Measurements from ENCODE around the gene HSPA1L. TPM values are rescaled to one million over a fixed set of nuclear protein-coding genes. Genes with fewer than 3 reads are reported as not detected.
"Not testable (repeated sequence)": the region's sequence is repeated elsewhere in the genome, so short reads cannot be mapped to it uniquely, and the experiment has no call there.

HSPA1L gene
- polyA plus RNA-seq, 3 donors from 2014 or later: 0.70 to 3.8 (median 2.4) TPM

DNA sequence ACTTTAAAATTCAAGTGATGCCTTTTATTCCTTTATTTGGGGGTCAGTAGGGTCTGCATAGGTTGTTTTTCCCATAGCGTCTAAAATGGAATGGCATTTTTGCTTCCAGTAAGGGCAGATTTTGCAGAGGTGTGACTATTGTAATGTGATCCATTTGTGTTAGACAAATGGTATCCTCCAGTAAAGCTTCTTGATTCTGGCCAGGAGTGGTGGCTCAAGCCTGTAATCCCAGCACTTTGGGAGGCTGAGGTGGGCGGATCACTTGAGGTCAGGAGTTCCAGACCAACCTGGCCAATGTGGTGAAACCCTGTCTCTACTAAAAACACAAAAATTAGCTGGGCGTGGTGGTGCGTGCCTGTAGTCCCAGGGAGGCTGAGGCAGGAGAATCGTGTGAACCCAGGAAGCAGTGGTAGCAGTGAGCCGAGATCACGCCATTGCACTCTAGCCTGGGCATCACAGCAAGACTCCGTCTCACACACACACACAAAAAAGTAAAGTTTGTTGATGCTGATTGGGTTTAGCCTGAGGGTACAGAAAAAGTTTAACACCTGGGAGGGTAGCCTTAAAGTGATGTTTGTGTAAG lies 2.9 kb upstream of the HSPA1L start:
- Mint-ChIP-seq H3K4me1 (peaks cover 50 to 51% of the 10 kb centered on the region in 2 donors), H3K27ac (peak overlapping the region; percentile 75 to 94 (median 89)), H3K4me3 (peak overlapping the region; percentile 83 to 95 (median 87))
- H3K36me3 Mint-ChIP-seq; H3K27me3 Mint-ChIP-seq (ENCODE audit: low read depth in 3 of 3); H3K9me3 Mint-ChIP-seq; DNase-seq: not testable (repeated sequence)

DNA sequence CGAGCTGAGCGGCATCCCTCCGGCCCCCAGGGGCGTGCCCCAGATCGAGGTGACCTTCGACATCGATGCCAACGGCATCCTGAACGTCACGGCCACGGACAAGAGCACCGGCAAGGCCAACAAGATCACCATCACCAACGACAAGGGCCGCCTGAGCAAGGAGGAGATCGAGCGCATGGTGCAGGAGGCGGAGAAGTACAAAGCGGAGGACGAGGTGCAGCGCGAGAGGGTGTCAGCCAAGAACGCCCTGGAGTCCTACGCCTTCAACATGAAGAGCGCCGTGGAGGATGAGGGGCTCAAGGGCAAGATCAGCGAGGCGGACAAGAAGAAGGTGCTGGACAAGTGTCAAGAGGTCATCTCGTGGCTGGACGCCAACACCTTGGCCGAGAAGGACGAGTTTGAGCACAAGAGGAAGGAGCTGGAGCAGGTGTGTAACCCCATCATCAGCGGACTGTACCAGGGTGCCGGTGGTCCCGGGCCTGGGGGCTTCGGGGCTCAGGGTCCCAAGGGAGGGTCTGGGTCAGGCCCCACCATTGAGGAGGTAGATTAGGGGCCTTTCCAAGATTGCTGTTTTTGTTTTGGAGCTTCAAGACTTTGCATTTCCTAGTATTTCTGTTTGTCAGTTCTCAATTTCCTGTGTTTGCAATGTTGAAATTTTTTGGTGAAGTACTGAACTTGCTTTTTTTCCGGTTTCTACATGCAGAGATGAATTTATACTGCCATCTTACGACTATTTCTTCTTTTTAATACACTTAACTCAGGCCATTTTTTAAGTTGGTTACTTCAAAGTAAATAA lies 2.2 kb upstream of the HSPA1L start:
- H3K27me3 Mint-ChIP-seq (ENCODE audit: low read depth in 3 of 3); H3K36me3 Mint-ChIP-seq; H3K9me3 Mint-ChIP-seq: not testable (repeated sequence)
- Mint-ChIP-seq H3K27ac (peak overlapping the region; percentile 75 to 94 (median 89)), H3K4me3 (peak overlapping the region; percentile 83 to 95 (median 87)), H3K4me1 (peaks cover 44 to 46% of the 10 kb centered on the region in 2 donors)
- DNase-seq: peak; percentile 41 to 52 (median 41)

DNA sequence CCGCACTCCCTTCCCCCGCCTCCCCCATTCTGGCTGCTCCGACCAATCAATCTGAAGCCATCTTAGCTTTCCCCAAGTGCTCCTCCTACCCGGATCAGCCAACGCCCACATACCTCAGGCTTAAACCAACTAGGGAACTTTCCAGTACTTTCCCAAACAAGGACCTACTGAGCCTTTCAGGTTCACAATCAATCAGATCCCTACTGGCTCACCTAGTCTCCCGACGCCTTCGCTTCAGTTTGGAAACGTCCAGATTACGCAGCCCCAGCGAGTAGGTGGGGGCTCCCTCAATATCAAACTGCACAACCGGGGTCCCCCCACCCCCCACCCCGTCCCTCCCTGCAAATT lies 432 bp downstream of the HSPA1L start:
- Mint-ChIP-seq H3K27me3 (ENCODE audit: low read depth in 3 of 3) (peaks cover 2 to 9% (median 3%) of the 10 kb centered on the region in 3 donors), H3K36me3 (peaks cover 0 to 12% (median 7%) of the 10 kb centered on the region in 3 donors), H3K4me1 (peaks cover 23 to 31% of the 10 kb centered on the region in 2 donors), H3K9me3 (no peaks in the 10 kb centered on the region), H3K4me3 (peak overlapping the region; percentile 90 to 96 (median 94)), H3K27ac (peak overlapping the region; percentile 83 to 94 (median 90))
- DNase-seq: peak; percentile 44 to 51 (median 50)

DNA sequence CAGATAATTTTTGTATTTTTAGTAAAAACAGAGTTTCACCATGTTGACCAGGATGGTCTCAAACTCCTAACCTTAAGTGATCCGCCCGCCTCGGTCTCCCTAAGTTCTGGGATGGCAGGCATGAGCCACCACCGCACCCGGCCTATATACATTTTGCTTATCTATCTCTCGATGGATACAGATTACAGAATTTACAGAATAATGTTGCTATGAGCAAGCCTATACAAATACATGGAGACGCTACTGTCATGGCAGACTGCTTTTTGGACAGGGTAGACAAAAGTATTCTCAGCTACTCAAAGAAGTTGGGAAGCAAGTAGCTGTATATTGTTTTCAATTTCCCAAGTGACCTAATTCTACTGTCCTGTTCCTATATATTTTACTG lies 1.6 kb downstream of the HSPA1L start:
- peak overlapping the region in 1 of 6 donors; percentile 77 for H3K27ac Mint-ChIP-seq
- peak overlapping the region in 3 of 5 donors; percentile 90 to 94 (median 93) for H3K4me3 Mint-ChIP-seq
- H3K9me3 Mint-ChIP-seq: no peaks in the 10 kb centered on the region
- peaks cover 0 to 15% (median 7%) of the 10 kb centered on the region in 3 donors for H3K36me3 Mint-ChIP-seq
- peaks cover 19 to 27% of the 10 kb centered on the region in 2 donors for H3K4me1 Mint-ChIP-seq
- DNase-seq: no peak
- H3K27me3 Mint-ChIP-seq (ENCODE audit: low read depth in 3 of 3): peaks cover 0 to 11% (median 3%) of the 10 kb centered on the region in 3 donors

DNA sequence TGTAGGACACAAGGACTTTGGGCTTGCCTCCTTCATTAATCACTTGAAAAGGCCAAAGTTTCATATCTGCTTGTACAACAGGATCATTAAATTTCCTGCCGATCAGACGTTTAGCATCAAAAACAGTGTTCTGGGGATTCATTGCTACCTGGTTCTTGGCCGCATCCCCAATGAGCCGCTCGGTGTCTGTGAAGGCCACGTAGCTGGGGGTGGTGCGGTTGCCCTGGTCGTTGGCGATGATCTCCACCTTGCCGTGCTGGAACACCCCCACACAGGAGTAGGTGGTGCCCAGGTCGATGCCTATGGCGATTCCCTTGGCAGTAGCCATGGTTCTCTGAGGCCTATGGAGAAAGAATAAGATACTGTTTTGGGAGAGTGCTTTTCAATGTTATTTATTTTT lies 3.4 kb downstream of the HSPA1L start:
- no peak overlapping the region for H3K27ac Mint-ChIP-seq
- no peaks in the 10 kb centered on the region for H3K9me3 Mint-ChIP-seq
- peak overlapping the region in 1 of 5 donors; percentile 10 for H3K4me3 Mint-ChIP-seq
- peaks cover 0 to 15% (median 7%) of the 10 kb centered on the region in 3 donors for H3K36me3 Mint-ChIP-seq
- peaks cover 13 to 19% of the 10 kb centered on the region in 2 donors for H3K4me1 Mint-ChIP-seq
- peaks cover 3 to 6% (median 6%) of the 10 kb centered on the region in 3 donors for H3K27me3 Mint-ChIP-seq (ENCODE audit: low read depth in 3 of 3)
- DNase-seq: no peak

DNA sequence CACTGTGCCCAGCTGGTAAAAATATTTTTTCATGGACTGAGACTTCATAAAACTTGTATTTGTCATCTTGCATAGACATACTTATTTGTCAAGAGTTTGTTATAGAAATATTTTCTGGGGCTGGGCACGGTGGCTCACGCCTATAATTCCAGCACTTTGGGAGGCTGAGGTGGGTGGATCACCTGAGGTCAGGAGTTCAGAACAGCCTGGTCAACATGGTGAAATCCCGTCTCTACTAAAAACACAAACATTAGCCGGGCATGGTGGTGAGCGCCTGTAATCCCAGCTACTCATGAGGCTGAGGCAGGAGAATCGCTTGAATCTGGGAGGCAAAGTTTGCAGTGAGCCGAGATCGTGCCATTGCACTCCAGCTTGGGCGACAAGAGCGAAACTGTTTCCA lies 6.5 kb downstream of the HSPA1L start:
- H3K27me3 Mint-ChIP-seq (ENCODE audit: low read depth in 3 of 3); H3K4me3 Mint-ChIP-seq; DNase-seq; H3K9me3 Mint-ChIP-seq: not testable (repeated sequence)
- Mint-ChIP-seq H3K4me1 (peaks cover 14 to 17% of the 10 kb centered on the region in 2 donors), H3K27ac (peak overlapping the region in 1 of 6 donors; percentile 7), H3K36me3 (peaks cover 0 to 15% (median 7%) of the 10 kb centered on the region in 3 donors)

DNA sequence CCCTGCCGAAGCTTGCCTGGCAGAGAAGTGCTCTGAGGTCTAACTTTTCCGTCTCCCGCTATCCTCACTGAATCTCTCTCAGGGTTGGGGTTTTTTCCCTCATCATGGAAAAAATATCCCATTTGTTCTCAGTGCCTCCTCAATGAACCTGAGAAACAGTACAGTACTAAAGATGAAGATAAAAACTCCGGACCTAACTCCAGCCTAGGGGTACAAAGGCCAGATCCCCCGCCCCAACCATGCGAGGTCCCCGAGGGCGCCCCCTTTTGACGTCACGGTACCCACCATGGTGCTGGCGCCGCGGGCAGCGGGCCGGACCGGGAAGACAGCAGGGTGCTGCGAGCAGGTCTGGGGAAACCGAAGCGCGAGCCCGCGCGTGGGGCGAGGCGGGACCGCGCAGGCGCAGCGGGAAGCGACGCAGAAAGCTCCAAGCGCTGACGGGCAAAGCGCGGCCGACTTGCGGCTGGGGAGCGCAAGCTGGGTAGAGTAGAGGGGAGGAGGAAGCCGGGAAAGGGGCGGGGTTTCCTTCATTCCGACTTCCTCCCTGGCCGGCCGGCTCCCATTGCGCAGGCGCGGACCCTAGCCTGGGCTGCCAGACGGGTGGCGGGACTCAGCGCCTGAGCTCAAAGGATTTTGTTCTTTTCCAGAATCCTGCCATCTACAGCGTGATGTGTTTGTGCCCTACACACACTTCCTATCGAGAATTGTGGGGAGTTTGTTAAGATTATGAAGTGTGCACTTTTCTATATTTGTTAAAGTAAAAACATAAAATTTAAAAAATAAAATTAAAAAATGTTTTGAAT lies 8.4 kb downstream of the HSPA1L start, which contains the start of gene LSM2:
LSM2 (minus strand) TSS at position 497 of the 803 bp plus-strand sequence; CDS start at position 288, 209 bp downstream.
- peak within 1 kb of the TSS; percentile 89 to 93 (median 92) for H3K4me3 Mint-ChIP-seq
- H3K4me1 Mint-ChIP-seq: peaks cover 15 to 16% of the 10 kb centered on the region in 2 donors
- H3K9me3 Mint-ChIP-seq: no peaks in the 10 kb centered on the region
- DNase-seq: peak; percentile 98 to 99 (median 99)
- H3K36me3 Mint-ChIP-seq: peaks cover 0 to 15% (median 7%) of the 10 kb centered on the region in 3 donors
- peak within 1 kb of the TSS; percentile 95 to 98 (median 98) for H3K27ac Mint-ChIP-seq
- H3K27me3 Mint-ChIP-seq (ENCODE audit: low read depth in 3 of 3): peaks cover 3 to 10% (median 7%) of the 10 kb centered on the region in 3 donors

DNA sequence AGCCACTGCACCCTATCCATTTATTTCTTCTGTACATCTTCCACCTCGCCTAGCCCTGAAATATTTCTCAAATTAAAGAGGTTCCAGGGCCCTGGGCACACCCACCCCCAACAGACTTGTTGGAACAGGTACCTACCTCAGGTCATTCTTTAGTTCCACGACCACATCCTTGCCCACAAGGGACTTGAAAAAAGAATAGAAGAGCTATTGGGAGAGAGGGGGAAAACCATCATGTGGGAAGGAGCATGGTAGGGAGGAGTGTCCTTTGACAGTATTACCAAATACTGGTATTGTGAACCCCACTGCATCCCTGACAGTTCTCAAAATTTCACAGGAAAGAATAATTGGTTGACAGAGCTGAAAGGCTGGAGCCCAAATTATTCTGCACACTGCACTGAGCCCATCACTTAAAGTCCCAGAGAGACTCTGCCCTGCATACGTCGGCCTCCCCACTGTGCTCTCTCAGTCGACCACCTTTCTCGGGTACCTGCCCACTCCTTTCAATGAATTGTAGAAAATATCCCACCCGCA lies 9.1 kb downstream of the HSPA1L start:
- Mint-ChIP-seq H3K9me3 (no peaks in the 10 kb centered on the region), H3K4me1 (peaks cover 15 to 16% of the 10 kb centered on the region in 2 donors), H3K4me3 (peak overlapping the region; percentile 89 to 93 (median 92)), H3K36me3 (peaks cover 0 to 12% (median 8%) of the 10 kb centered on the region in 3 donors), H3K27ac (peak overlapping the region; percentile 95 to 98 (median 98)), H3K27me3 (ENCODE audit: low read depth in 3 of 3) (peaks cover 3 to 10% (median 7%) of the 10 kb centered on the region in 3 donors)
- no peak for DNase-seq

DNA sequence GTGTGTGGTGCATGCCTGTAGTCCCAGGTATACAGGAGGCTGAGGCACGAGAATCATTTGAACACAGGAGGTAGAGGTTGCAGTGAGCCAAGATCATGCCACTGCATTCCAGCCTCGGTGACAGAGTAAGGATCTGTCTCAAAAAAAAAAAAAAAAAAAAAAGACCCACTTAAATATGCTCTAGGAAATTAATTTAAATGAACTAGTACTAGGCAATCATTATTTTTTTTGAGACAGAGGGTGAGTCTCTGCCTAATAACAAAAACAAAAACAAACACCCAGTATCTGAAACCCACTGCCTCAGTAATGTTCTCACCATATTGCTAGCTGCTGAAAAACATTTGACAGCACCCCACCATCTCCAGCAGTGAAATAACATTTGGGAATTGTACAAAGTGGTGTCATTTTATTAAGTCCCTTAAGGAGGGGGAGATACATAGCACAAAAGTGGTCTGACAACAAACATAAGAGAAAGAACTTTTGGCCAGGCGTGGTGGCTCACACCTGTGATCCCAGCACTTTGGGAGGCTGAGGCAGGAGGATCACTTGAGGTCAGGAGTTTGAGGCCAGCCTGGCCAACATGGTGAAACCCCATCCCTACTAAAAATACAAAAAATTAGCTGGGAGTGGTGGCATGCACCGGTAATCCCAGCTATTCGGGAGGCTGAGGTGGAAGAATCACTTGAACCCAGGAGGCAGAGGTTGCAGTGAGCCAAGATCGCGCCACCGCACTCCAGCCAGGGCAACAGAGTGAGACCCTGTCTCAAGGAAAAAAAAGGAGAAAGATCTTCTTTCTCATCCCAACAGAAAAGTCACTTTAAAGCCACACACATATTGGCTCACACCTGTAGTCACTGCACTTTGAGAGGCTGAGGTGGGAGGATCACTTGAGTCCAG lies 13.8 kb downstream of the HSPA1L start:
- H3K9me3 Mint-ChIP-seq; H3K36me3 Mint-ChIP-seq; H3K4me3 Mint-ChIP-seq; H3K27me3 Mint-ChIP-seq (ENCODE audit: low read depth in 3 of 3); DNase-seq; H3K27ac Mint-ChIP-seq: not testable (repeated sequence)
- peaks cover 20 to 26% of the 10 kb centered on the region in 2 donors for H3K4me1 Mint-ChIP-seq

DNA sequence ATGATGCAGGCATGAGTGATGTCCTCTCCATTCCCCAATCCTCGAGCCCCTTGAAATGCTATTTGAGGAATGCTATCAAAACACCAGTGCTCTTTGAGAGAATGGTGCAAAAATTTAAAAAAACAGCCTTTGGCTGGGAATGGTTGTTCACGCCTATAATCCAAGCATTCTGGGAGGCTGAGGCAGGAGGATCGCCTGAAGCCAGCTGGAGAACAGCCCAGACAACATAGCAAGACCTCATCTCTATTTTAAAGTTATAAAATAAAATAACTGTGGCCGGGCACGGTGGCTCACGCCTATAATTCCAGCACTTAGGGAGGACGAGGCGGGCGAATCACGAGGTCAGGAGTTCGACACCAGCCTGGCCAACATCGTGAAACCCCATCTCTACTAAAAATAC lies 15.3 kb downstream of the HSPA1L start:
- Mint-ChIP-seq H3K9me3 (no peaks in the 10 kb centered on the region), H3K4me1 (peaks cover 19 to 25% of the 10 kb centered on the region in 2 donors), H3K27ac (no peak overlapping the region), H3K36me3 (peaks cover 0 to 4% (median 0%) of the 10 kb centered on the region in 3 donors), H3K4me3 (no peak overlapping the region), H3K27me3 (ENCODE audit: low read depth in 3 of 3) (peaks cover 0 to 3% (median 2%) of the 10 kb centered on the region in 3 donors)
- DNase-seq: no peak

DNA sequence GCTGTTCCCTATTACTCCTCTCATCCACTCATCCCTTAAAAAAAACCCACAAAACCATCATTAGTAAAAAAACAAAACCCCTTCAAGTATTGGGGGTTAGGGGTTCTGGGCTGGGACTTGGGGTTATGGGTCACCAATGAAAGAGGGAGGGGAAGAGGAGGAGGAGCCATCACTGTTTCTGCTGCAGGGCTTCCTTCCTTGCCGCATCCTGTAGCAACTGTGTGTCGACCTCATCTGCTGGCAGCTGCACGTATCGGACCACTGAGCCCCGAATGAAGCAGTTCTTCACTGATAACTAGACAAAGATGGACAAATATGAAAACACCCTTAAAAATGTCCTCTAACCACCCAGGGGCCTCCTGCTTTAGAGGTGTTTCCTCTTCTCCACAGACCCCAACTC lies 17.5 kb downstream of the HSPA1L start:
- Mint-ChIP-seq H3K9me3 (no peaks in the 10 kb centered on the region), H3K4me3 (peak overlapping the region; percentile 43 to 78 (median 66)), H3K27me3 (ENCODE audit: low read depth in 3 of 3) (peaks cover 0 to 3% (median 2%) of the 10 kb centered on the region in 3 donors), H3K27ac (peak overlapping the region; percentile 80 to 95 (median 89)), H3K36me3 (peaks cover 0 to 4% (median 0%) of the 10 kb centered on the region in 3 donors), H3K4me1 (peaks cover 33 to 34% of the 10 kb centered on the region in 2 donors)
- DNase-seq: peak in 1 of 3 donors; percentile 23

DNA sequence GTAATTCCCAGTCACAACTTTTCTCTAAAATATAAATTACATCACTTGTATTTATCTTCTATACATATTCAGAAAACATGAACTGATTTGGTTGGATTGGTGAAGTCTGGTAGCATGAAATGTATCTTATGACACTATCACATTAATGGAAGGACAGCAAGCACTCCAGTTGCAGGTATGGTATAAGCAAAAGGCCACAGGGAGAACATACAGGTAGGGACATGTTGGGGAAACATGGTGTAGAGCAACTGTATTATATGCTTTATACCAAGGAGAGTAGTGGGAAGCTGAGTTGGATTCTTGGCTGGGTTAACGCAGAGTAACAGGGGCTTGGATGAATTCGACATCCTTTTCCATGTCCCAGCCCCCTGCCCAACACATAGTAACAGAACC lies 18.1 kb downstream of the HSPA1L start:
- peaks cover 0 to 3% (median 2%) of the 10 kb centered on the region in 3 donors for H3K27me3 Mint-ChIP-seq (ENCODE audit: low read depth in 3 of 3)
- H3K4me1 Mint-ChIP-seq: peaks cover 33 to 34% of the 10 kb centered on the region in 2 donors
- peaks cover 0 to 4% (median 1%) of the 10 kb centered on the region in 3 donors for H3K36me3 Mint-ChIP-seq
- peak overlapping the region in 4 of 5 donors; percentile 63 to 78 (median 68) for H3K4me3 Mint-ChIP-seq
- no peak for DNase-seq
- H3K9me3 Mint-ChIP-seq: no peaks in the 10 kb centered on the region
- peak overlapping the region; percentile 80 to 95 (median 89) for H3K27ac Mint-ChIP-seq

All from immature natural killer cell (primary cell).